Astrocyte (in vitro differentiated cells and primary cell): Measurements from ENCODE around the gene MAP7. TPM values are rescaled to one million over a fixed set of nuclear protein-coding genes. Genes with fewer than 3 reads are reported as not detected.

Experiments
- DNase-seq: peaks from one replicate; pipeline ENCODE4 v3.0.0-alpha.2; 2010; ENCODE audit warnings: low read depth
- FAIRE-seq: peaks from 2 replicates; lab custom pipeline; 2011; peaks lifted over from hg19 to GRCh38; lab: Jason Lieb, UNC
- H2AFZ ChIP-seq: 2 replicates; pipeline ENCODE4 v1.6.0; 2012; ENCODE audit warnings: low read depth, low read length, inconsistent platforms
- H3K27ac ChIP-seq: 2 replicates; pipeline ENCODE4 v1.5.1; 2011; ENCODE audit warnings: low read depth, low read length, inconsistent platforms
- H3K27me3 ChIP-seq: 2 replicates; pipeline ENCODE4 v1.6.0; 2011; ENCODE audit warnings: low read length, inconsistent platforms; ENCODE audit not compliant: insufficient read depth
- H3K36me3 ChIP-seq: 2 replicates; pipeline ENCODE4 v1.5.1; 2011; ENCODE audit warnings: low read length, inconsistent platforms; ENCODE audit not compliant: insufficient read depth
- H3K4me1 ChIP-seq: 2 replicates; pipeline ENCODE4 v1.5.1; 2011; ENCODE audit warnings: low read length, inconsistent platforms; ENCODE audit not compliant: insufficient read depth
- H3K4me2 ChIP-seq: 2 replicates; pipeline ENCODE4 v1.6.0; 2012; ENCODE audit warnings: low read length, inconsistent platforms
- H3K4me3 ChIP-seq: 2 replicates; pipeline ENCODE4 v1.5.1; 2011; ENCODE audit warnings: low read depth, mild to moderate bottlenecking, low read length, inconsistent platforms; ENCODE audit not compliant: insufficient read depth
- H3K79me2 ChIP-seq: 2 replicates; pipeline ENCODE4 v1.6.0; 2012; ENCODE audit warnings: mild to moderate bottlenecking, low read length, inconsistent platforms; ENCODE audit not compliant: insufficient read depth
- H3K9ac ChIP-seq: 2 replicates; pipeline ENCODE4 v1.6.0; 2012; ENCODE audit warnings: mild to moderate bottlenecking, low read length, inconsistent platforms
- H3K9me3 ChIP-seq: 2 replicates; pipeline ENCODE4 v1.5.1; 2012; ENCODE audit warnings: low read depth, mild to moderate bottlenecking, low read length, inconsistent platforms; ENCODE audit not compliant: insufficient read depth
- H4K20me1 ChIP-seq: 2 replicates; pipeline ENCODE4 v1.6.0; 2012; ENCODE audit warnings: low read length, inconsistent platforms; ENCODE audit not compliant: insufficient read depth
- H3K27ac Mint-ChIP-seq: one replicate; pipeline ENCODE4 v1.8.0; 2021; ENCODE audit warnings: mild to moderate bottlenecking, mixed read lengths; ENCODE audit not compliant: unreplicated experiment
- H3K27me3 Mint-ChIP-seq: one replicate; pipeline ENCODE4 v1.8.0; 2021; ENCODE audit warnings: low read depth, mixed read lengths; ENCODE audit not compliant: unreplicated experiment
- H3K36me3 Mint-ChIP-seq: one replicate; pipeline ENCODE4 v1.8.0; 2021; ENCODE audit warnings: low read depth, mixed read lengths; ENCODE audit not compliant: unreplicated experiment
- H3K4me1 Mint-ChIP-seq: one replicate; pipeline ENCODE4 v1.8.0; 2021; ENCODE audit warnings: low read depth, mixed read lengths; ENCODE audit not compliant: unreplicated experiment
- H3K4me3 Mint-ChIP-seq: one replicate; pipeline ENCODE4 v1.8.0; 2021; ENCODE audit warnings: mild to moderate bottlenecking, moderate library complexity, mixed read lengths; ENCODE audit not compliant: unreplicated experiment
- H3K9me3 Mint-ChIP-seq: one replicate; pipeline ENCODE4 v1.8.0; 2021; ENCODE audit warnings: mild to moderate bottlenecking, mixed read lengths; ENCODE audit not compliant: unreplicated experiment
- CTCF ChIP-seq: IDR thresholded peaks from 2 replicates; pipeline ENCODE4 v1.5.1; 2011; ENCODE audit warnings: low read depth, mild to moderate bottlenecking, inconsistent platforms, low read length, moderate library complexity; ENCODE audit not compliant: insufficient read depth
- EZH2 ChIP-seq: IDR thresholded peaks from 2 replicates; pipeline ENCODE4 v1.6.1; 2012; ENCODE audit warnings: mild to moderate bottlenecking, low read length, inconsistent platforms; ENCODE audit not compliant: insufficient read depth
- total RNA-seq: library from RNA; stranded (reverse); gene quantifications from 2 replicates; pipeline ENCODE4 v1.2.1, GENCODE V29; 2021

Gene MAP7
- total RNA-seq, 1 donor from 2014 or later: 3.3 TPM

- Histone ChIP-seq H3K4me2 (no peak overlapping the region), H3K36me3 (no peaks in the 10 kb centered on the region), H2AFZ (no peak overlapping the region), H3K4me1 (no peaks in the 10 kb centered on the region), H3K4me3 (no peak overlapping the region), H3K27ac (no peak overlapping the region), H3K9ac (no peak overlapping the region), H3K27me3 (no peaks in the 10 kb centered on the region), H3K9me3 (peaks cover 4% of the 10 kb centered on the region), H3K79me2 (no peaks in the 10 kb centered on the region), H4K20me1 (no peaks in the 10 kb centered on the region)
- Mint-ChIP-seq H3K27me3 (peaks cover 3% of the 10 kb centered on the region), H3K36me3 (peaks cover 3% of the 10 kb centered on the region), H3K4me3 (no peak overlapping the region), H3K27ac (no peak overlapping the region), H3K9me3 (peaks cover 12% of the 10 kb centered on the region), H3K4me1 (no peaks in the 10 kb centered on the region)
- TF ChIP-seq CTCF (no peak), EZH2 (no peak)
- FAIRE-seq: peak; percentile 23
- DNase-seq: no peak
Measured at GRCh38 chr6:136567688-136568087, 17.5 kb upstream of the MAP7 start.

GRCh38 chr6:136566851-136567250 is 16.6 kb upstream of the MAP7 start:
- H3K79me2 ChIP-seq: no peaks in the 10 kb centered on the region
- Mint-ChIP-seq H3K4me3 (no peak overlapping the region), H3K27ac (no peak overlapping the region), H3K27me3 (peaks cover 3% of the 10 kb centered on the region), H3K36me3 (peaks cover 3% of the 10 kb centered on the region), H3K4me1 (peaks cover 2% of the 10 kb centered on the region), H3K9me3 (peaks cover 12% of the 10 kb centered on the region)
- H3K4me1 ChIP-seq: no peaks in the 10 kb centered on the region
- H3K9ac ChIP-seq: no peak overlapping the region
- DNase-seq (no peak), FAIRE-seq (no peak)
- H3K9me3 ChIP-seq: peaks cover 4% of the 10 kb centered on the region
- no peak for TF ChIP-seq CTCF
- TF ChIP-seq EZH2: no peak
- no peak overlapping the region for H3K27ac ChIP-seq
- H4K20me1 ChIP-seq: no peaks in the 10 kb centered on the region
- H3K36me3 ChIP-seq: no peaks in the 10 kb centered on the region
- no peak overlapping the region for H2AFZ ChIP-seq
- H3K4me2 ChIP-seq: no peak overlapping the region
- no peaks in the 10 kb centered on the region for H3K27me3 ChIP-seq
- H3K4me3 ChIP-seq: no peak overlapping the region

DNA sequence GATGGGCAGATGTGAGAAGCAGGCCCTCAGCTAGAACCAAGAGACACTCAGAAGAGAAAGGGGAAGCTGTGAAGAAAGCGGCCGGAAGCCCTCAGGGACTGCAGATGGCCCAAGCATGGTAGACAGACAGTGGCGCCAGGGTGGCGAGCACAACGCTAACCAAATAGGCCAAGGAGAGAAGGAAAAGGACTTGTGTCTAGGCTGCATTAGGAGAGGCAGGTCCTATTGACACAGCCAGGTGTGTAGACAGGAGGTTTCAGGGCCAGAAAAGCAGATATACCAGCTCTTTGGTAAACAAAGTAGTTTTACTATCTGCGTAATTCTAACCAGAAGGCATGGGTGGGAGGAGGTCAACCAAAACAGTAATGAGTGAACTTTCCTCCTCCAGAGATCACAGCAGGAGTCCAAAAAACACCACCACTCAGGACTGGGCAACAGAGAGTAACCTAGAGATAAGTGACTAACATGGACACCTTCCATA is 15.8 kb upstream of the MAP7 start:
- Histone ChIP-seq H3K9ac (no peak overlapping the region), H3K4me3 (no peak overlapping the region), H3K79me2 (no peaks in the 10 kb centered on the region), H4K20me1 (no peaks in the 10 kb centered on the region), H3K36me3 (peaks cover 2% of the 10 kb centered on the region), H3K27ac (no peak overlapping the region), H3K4me1 (no peaks in the 10 kb centered on the region), H2AFZ (no peak overlapping the region), H3K27me3 (no peaks in the 10 kb centered on the region), H3K9me3 (peaks cover 3% of the 10 kb centered on the region), H3K4me2 (no peak overlapping the region)
- TF ChIP-seq EZH2: no peak
- no peak for TF ChIP-seq CTCF
- peaks cover 7% of the 10 kb centered on the region for H3K9me3 Mint-ChIP-seq
- no peak for FAIRE-seq
- peaks cover 1% of the 10 kb centered on the region for H3K36me3 Mint-ChIP-seq
- H3K27me3 Mint-ChIP-seq: peaks cover 3% of the 10 kb centered on the region
- no peak overlapping the region for H3K27ac Mint-ChIP-seq
- no peak for DNase-seq
- peaks cover 2% of the 10 kb centered on the region for H3K4me1 Mint-ChIP-seq
- no peak overlapping the region for H3K4me3 Mint-ChIP-seq
